HepG2 (cell line): ENCODE results near the gene ARHGAP21. TPM values are rescaled to one million over a fixed set of nuclear protein-coding genes. Genes with fewer than 3 reads are reported as not detected.

Experiments
- ATAC-seq: fragments of 200-7000 bp; cut with Tn5 transposase; 3 replicates; pipeline ENCODE4 v1.9.1; 2020; ENCODE audit warnings: mild to moderate bottlenecking, moderate library complexity
- BruUV-seq: library from RNA; stranded (reverse); fragments of 400-500 nt; replicated peaks from 2 replicates; lab custom pipeline; 2021; lab: Mats Ljungman, UMichigan
- CTCF ChIA-PET: fragments of 300-600 bp; formaldehyde crosslinking; extraction: SDS; loops from one replicate; lab custom pipeline; 2021; ENCODE audit warnings: low total read pairs, inconsistent platforms, low intra/inter-chr PET ratio; lab: Yijun Ruan, JAX
- POLR2A ChIA-PET: fragments of 350-600 bp; sonication (Branson Sonifier 250); formaldehyde crosslinking; loops from one replicate; lab custom pipeline; 2020; ENCODE audit warnings: antibody characterized with exemption, inconsistent platforms; lab: Yijun Ruan, JAX
- DNase-seq: peaks from one replicate; pipeline ENCODE4 v3.0.0-alpha.2; 2015; ENCODE audit warnings: low spot score
- FAIRE-seq: peaks from 3 replicates; lab custom pipeline; 2011; peaks lifted over from hg19 to GRCh38; lab: Jason Lieb, UNC
- H2AFZ ChIP-seq: one replicate; pipeline ENCODE4 v1.6.1; 2011; ENCODE audit warnings: low read length, inconsistent platforms
- H3K27ac ChIP-seq: fragments of 300-600 bp; 3 replicates; pipeline ENCODE4 v1.8.0; 2011; ENCODE audit warnings: mixed run types, mild to moderate bottlenecking, mixed read lengths, low read length, inconsistent platforms; ENCODE audit not compliant: insufficient read depth; ENCODE audit errors: extremely low read length
- H3K27me3 ChIP-seq, 2 experiments: fragments of 200-600 bp in 1 of 2; 2 replicates in 1 of 2; 3 replicates in 1 of 2; pipeline versions ENCODE4 v1.6.0 to v1.8.0; 2011; ENCODE audit warnings: low read length in 2 of 2, mild to moderate bottlenecking in 2 of 2, moderate library complexity in 2 of 2, inconsistent platforms in 1 of 2; ENCODE audit not compliant: insufficient read depth in 2 of 2, control insufficient read depth in 1 of 2
- H3K36me3 ChIP-seq, 2 experiments: fragments of 200-600 bp in 1 of 2; replicated peaks in 1 of 2; 2 replicates in 1 of 2; 3 replicates in 1 of 2; pipeline versions ENCODE4 v1.5.1 to v1.8.0; 2011; ENCODE audit warnings: low read length in 2 of 2, inconsistent platforms in 1 of 2; ENCODE audit not compliant: insufficient read depth in 2 of 2, control insufficient read depth in 1 of 2
- H3K4me1 ChIP-seq: 2 replicates; pipeline ENCODE4 v1.5.1; 2012; ENCODE audit warnings: low read length, inconsistent platforms; ENCODE audit not compliant: insufficient read depth
- H3K4me2 ChIP-seq: 2 replicates; pipeline ENCODE4 v1.6.0; 2011; ENCODE audit warnings: low read depth, low read length, inconsistent platforms
- H3K4me3 ChIP-seq, 3 experiments: fragments of 200-600 bp in 1 of 3; sonication (generic), shearing (Covaris generic) in 1 of 3; replicated peaks in 1 of 3; 2 replicates each; pipeline ENCODE4 v1.5.1; 2011 to 2016; ENCODE audit warnings: low read length in 3 of 3, inconsistent platforms in 2 of 3, low read depth in 2 of 3, mild to moderate bottlenecking in 2 of 3, control low read depth in 1 of 3, mixed read lengths in 1 of 3; ENCODE audit not compliant: insufficient read depth in 1 of 3
- H3K79me2 ChIP-seq: one replicate; pipeline ENCODE4 v1.6.1; 2011; ENCODE audit warnings: low read length, inconsistent platforms; ENCODE audit not compliant: insufficient read depth
- H3K9ac ChIP-seq: 2 replicates; pipeline ENCODE4 v1.6.0; 2011; ENCODE audit warnings: mild to moderate bottlenecking, low read depth, low read length, inconsistent platforms; ENCODE audit not compliant: insufficient read depth
- H3K9me3 ChIP-seq: 2 replicates; pipeline ENCODE4 v1.5.1; 2012; ENCODE audit warnings: mild to moderate bottlenecking, low read length
- H4K20me1 ChIP-seq: 2 replicates; pipeline ENCODE4 v1.6.0; 2011; ENCODE audit warnings: inconsistent platforms, mild to moderate bottlenecking, low read length, moderate library complexity; ENCODE audit not compliant: insufficient read depth
- ATF7-NPFF ChIP-seq: sonication (generic); formaldehyde crosslinking; IDR thresholded peaks from 2 replicates; pipeline ENCODE4 v1.8.1; 2023; ENCODE audit warnings: mild to moderate bottlenecking, low read depth, missing genetic modification reagents, moderate library complexity
- CTCF ChIP-seq: sonication (generic); formaldehyde crosslinking; IDR thresholded peaks from 2 replicates; pipeline ENCODE4 v1.5.0; 2020; ENCODE audit warnings: mild to moderate bottlenecking, missing genetic modification reagents, moderate library complexity
- KDM5A ChIP-seq: fragments of 200-600 bp; sonication (generic); IDR thresholded peaks from 2 replicates; pipeline ENCODE4 v1.7.0; 2018; ENCODE audit warnings: antibody characterized with exemption, mild to moderate bottlenecking, low read length, borderline replicate concordance
- MAFF ChIP-seq: IDR thresholded peaks from 2 replicates; pipeline ENCODE4 v1.6.1; 2011; ENCODE audit warnings: low read depth, low read length, improper control_type of control experiment
- NR2C2 ChIP-seq: sonication (generic); formaldehyde crosslinking; IDR thresholded peaks from 2 replicates; pipeline ENCODE4 v1.4.0; 2020; ENCODE audit warnings: missing genetic modification reagents, mild to moderate bottlenecking, moderate library complexity, borderline replicate concordance
- PAF1 ChIP-seq: IDR thresholded peaks from 2 replicates; pipeline ENCODE4 v1.6.1; 2016; ENCODE audit warnings: missing genetic modification reagents, missing compliant biosample characterization
- RAD21 ChIP-seq: fragments of 450-650 bp; formaldehyde crosslinking; IDR thresholded peaks from 2 replicates; pipeline ENCODE4 v1.5.0; 2020; ENCODE audit warnings: mild to moderate bottlenecking
- SMC3 ChIP-seq: IDR thresholded peaks from 2 replicates; pipeline ENCODE4 v1.6.1; 2011; ENCODE audit warnings: low read length, improper control_type of control experiment
- STAG1 ChIP-seq: sonication (generic); formaldehyde crosslinking; IDR thresholded peaks from 2 replicates; pipeline ENCODE4 v1.4.0; 2020; ENCODE audit warnings: missing genetic modification reagents
- ZNF232 ChIP-seq: sonication (generic); formaldehyde crosslinking; IDR thresholded peaks from 2 replicates; pipeline ENCODE4 v1.4.0; 2020; ENCODE audit warnings: missing genetic modification reagents, borderline replicate concordance
- ZNF350 ChIP-seq: sonication (generic); formaldehyde crosslinking; IDR thresholded peaks from 2 replicates; pipeline ENCODE4 v1.4.0; 2020; ENCODE audit warnings: mild to moderate bottlenecking, low read depth, missing genetic modification reagents, borderline replicate concordance
- ZNF468 ChIP-seq: sonication (generic); formaldehyde crosslinking; IDR thresholded peaks from 2 replicates; pipeline ENCODE4 v1.8.0; 2022; ENCODE audit warnings: mild to moderate bottlenecking, moderate library complexity, missing genetic modification reagents
- ZNF687 ChIP-seq: sonication (generic); formaldehyde crosslinking; IDR thresholded peaks from 2 replicates; pipeline ENCODE4 v1.5.1; 2020; ENCODE audit warnings: mild to moderate bottlenecking, missing genetic modification reagents, moderate library complexity
- ZNF891 ChIP-seq: sonication (generic); formaldehyde crosslinking; IDR thresholded peaks from 2 replicates; pipeline ENCODE4 v1.5.0; 2020; ENCODE audit warnings: mild to moderate bottlenecking, missing genetic modification reagents
- WGBS: methylation state at CpG from one replicate; pipeline ENCODE4 v1.1.6; 2017; ENCODE audit warnings: low lambda C conversion rate; 5-methylcytosine and 5-hydroxymethylcytosine counted together
- in situ Hi-C: cut with HindIII; loops from 2 replicates; pipeline ENCODE4 v1.10.0; 2017; ENCODE audit warnings: low pct_unique_long_range_greater_than_20kb; ENCODE audit not compliant: extremely low pct_ligation_motif_present
- intact Hi-C: fragments of 100-400 bp; cut with micrococcal nuclease; formaldehyde crosslinking; loops from one replicate; pipeline ENCODE4 v1.10.0; 2022; ENCODE audit not compliant: unreplicated experiment
- polyA plus RNA-seq, 8 experiments: library from polyadenylated mRNA; depleted of rRNA in 3 of 8; stranded (reverse) in 7 of 8; unstranded in 1 of 8; fragments of >200 nt; fragmentation: Illumina TruSeq in 4 of 8; extraction: Trizol in 4 of 8; gene quantifications; 2 replicates each; pipeline versions ENCODE4 v1.2.1 to v1.2.3, GENCODE V29; 2011 to 2016; ENCODE audit warnings: low read depth in 4 of 8, missing spikeins in 1 of 8, mixed read lengths in 1 of 8; ENCODE audit not compliant: insufficient read depth in 1 of 8
- total RNA-seq, 5 experiments: library from RNA; depleted of rRNA; stranded (reverse); fragments of >200 nt; fragmentation: Illumina TruSeq; extraction: Trizol; gene quantifications; 2 replicates each; pipeline ENCODE4 v1.2.3, GENCODE V29; 2016; ENCODE audit warnings: low read depth in 1 of 5
- TF ChIP-seq, protein P1 (sequence below), 2 experiments: fragments of 450-650 bp in 1 of 2; sonication (generic) in 1 of 2; formaldehyde crosslinking; IDR thresholded peaks; 2 replicates each; pipeline versions ENCODE4 v1.5.0 to v1.8.0; 2020 to 2022; ENCODE audit warnings: mild to moderate bottlenecking in 1 of 2, missing genetic modification reagents in 1 of 2

Gene ARHGAP21
- total and polyA plus RNA-seq, 2 of the 13 experiments (the other 11 are each of a cell fraction or from before 2014, with no cell fraction given): 23.9 to 26.6 TPM

- peak; percentile 43 for DNase-seq
- 31% methylated on average over 24 of the region's 24 CpGs for WGBS
- H3K4me2 ChIP-seq: peak overlapping the region; percentile 44
- H4K20me1 ChIP-seq: no peaks in the 10 kb centered on the region
- H3K4me3 ChIP-seq: 0 out of 6 replicates have a peak overlapping the region, but pooled peaks of 1 of the 3 experiments have one; percentile 8
- peak overlapping the region; percentile 80 for H2AFZ ChIP-seq
- H3K9ac ChIP-seq: no peak overlapping the region; the same call in 1 of the 2 replicates
- H3K9me3 ChIP-seq: no peaks in the 10 kb centered on the region
- peak; percentile 92 for FAIRE-seq
- ATAC-seq: peak; percentile 37
- TF ChIP-seq CTCF (CRISPR knock-in tag) (peak; percentile 82), PAF1 (CRISPR knock-in tag) (no peak), MAFF (no peak), ZNF350 (CRISPR knock-in tag) (no peak), KDM5A (no peak), SMC3 (peak; percentile 70), RAD21 (peak; percentile 64), STAG1 (peak; percentile 81), ZNF232 (CRISPR knock-in tag) (0 out of 2 replicates have a peak, but pooled peaks have one; percentile 34), ATF7-NPFF (no peak), ZNF891 (CRISPR knock-in tag) (no peak), ZNF468 (CRISPR knock-in tag) (no peak), ZNF687 (CRISPR knock-in tag) (peak; percentile 41), NR2C2 (CRISPR knock-in tag) (no peak)
- TF ChIP-seq, protein P1, sequence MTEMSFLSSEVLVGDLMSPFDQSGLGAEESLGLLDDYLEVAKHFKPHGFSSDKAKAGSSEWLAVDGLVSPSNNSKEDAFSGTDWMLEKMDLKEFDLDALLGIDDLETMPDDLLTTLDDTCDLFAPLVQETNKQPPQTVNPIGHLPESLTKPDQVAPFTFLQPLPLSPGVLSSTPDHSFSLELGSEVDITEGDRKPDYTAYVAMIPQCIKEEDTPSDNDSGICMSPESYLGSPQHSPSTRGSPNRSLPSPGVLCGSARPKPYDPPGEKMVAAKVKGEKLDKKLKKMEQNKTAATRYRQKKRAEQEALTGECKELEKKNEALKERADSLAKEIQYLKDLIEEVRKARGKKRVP (CRISPR knock-in tag; IDR thresholded peaks at IDR 0.05): no peak
- no peak overlapping the region for H3K27ac ChIP-seq
- no TSS peak for BruUV-seq
- intact Hi-C loops: loop anchor here (1.0 to 10.0 kb wide), 4 partner anchors 38 to 565 kb away; no protein-coding TSS in a partner anchor
- ChIA-PET CTCF (interaction anchor here (0.9 to 1.9 kb wide), 4 partner anchors 39 to 94 kb away, joined by 3 to 11 read pairs (median 4); no protein-coding TSS in a partner anchor), POLR2A (interaction anchor here (1.0 to 1.1 kb wide), 2 partner anchors 15 to 46 kb away, joined by 3 to 6 read pairs; no protein-coding TSS in a partner anchor)
- peaks cover 42% of the 10 kb centered on the region for H3K4me1 ChIP-seq
- in situ Hi-C loops: loop anchor here (10.0 kb wide), 1 partner anchor 352 kb away; the partner anchor contains the start of gene KIAA1217
- no peaks in the 10 kb centered on the region for H3K79me2 ChIP-seq
- H3K27me3 ChIP-seq: no peaks in the 10 kb centered on the region
- no peaks in the 10 kb centered on the region for H3K36me3 ChIP-seq
Observed at GRCh38 chr10:24556750-24557742, 166.6 kb downstream of the ARHGAP21 start.
